Stimulated activated CD8-positive, alpha-beta memory T cell treated with anti-CD3 and anti-CD28 coated beads, Interleukin-15, amount 100 ng/mL, for 24 hours (primary cell): ENCODE measurements around the gene STRADB.
"Not testable (repeated sequence)": the region's sequence is repeated elsewhere in the genome, so short reads cannot be mapped to it uniquely, and the experiment has no call there.

Experiments used
- DNase-seq: peaks from one replicate; pipeline ENCODE4 v3.0.0-alpha.2; 2020; ENCODE audit warnings: low read depth

The STRADB gene

DNA sequence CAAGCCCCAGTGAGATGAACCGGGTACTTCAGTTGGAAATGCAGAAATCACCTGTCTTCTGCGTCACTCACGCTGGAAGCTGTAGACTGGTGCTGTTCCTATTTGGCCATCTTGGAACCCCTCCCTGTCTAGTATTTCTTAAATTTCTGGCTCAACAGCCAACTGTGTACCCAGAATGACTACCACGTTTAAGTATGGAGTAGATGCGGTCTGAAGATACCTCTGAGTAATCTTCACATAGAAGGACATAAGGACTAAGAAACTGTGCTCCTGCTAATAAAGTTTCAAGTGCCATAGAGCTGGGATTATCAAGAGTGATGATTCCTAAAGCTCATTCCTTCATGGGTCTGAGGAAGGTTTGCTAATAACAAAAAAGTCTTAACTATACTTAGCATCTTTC is 20.7 kb upstream of the STRADB start:
- no peak for DNase-seq

DNA sequence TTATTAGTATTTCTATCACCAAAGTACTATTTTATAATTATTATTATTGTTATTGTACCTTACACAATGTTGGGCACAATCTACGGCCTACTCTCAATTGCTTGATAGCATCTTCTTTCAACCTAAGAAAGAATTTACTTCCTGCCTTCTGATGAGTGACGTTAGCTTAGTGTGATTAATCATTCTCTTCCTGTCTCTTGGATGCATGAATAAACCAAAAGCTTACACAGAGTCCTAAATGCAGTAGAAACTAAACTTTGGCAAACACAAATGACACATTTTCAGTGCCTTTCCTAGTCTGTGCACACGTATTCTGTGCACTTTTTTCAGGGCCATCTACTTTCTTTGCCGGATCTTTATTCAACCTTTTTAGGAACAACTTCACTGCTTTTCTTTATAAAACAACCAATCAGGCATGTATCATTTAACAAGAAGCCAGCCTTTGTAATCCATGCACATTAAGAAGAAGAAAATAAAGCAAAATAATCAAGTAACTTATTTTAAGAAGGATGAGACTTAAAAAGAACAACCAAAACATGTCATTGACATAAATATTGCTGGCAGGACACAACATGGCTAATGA is 19.4 kb upstream of the STRADB start:
- DNase-seq = no peak

DNA sequence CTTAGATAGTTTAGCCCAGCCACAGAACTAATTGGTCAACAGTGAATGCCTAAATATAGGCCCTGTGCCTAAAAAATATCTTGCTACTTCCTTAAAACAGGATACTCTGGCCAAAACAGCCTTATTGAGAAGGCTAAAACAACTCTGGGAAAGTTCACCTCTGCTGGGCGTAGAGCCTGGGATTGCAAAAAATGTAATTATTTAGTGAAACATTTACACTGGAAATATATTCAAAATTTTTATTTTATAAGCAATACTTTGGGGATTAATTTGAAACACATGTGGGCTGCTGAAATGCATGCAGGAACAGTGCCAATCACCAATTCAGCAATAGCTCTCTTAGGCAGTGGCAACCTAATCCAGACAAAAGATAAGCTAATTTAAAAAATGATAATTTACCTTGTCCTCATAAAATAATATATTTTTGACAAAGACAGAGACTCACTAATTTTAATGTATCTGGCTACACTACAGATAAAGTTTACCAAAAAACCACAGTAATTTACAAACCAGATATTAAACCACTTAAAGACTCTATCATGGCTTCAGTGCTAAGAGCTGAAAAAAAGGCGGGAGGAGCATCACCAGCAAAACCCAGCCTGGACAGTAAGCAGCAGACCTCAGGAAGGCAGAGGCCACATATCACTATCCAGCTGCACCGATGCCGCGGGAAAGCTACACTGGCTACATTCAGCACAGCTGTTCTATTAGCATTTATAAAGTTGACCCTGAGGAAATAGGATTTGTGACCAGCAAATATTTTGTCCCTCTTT is 18.7 kb upstream of the STRADB start:
- no peak for DNase-seq

DNA sequence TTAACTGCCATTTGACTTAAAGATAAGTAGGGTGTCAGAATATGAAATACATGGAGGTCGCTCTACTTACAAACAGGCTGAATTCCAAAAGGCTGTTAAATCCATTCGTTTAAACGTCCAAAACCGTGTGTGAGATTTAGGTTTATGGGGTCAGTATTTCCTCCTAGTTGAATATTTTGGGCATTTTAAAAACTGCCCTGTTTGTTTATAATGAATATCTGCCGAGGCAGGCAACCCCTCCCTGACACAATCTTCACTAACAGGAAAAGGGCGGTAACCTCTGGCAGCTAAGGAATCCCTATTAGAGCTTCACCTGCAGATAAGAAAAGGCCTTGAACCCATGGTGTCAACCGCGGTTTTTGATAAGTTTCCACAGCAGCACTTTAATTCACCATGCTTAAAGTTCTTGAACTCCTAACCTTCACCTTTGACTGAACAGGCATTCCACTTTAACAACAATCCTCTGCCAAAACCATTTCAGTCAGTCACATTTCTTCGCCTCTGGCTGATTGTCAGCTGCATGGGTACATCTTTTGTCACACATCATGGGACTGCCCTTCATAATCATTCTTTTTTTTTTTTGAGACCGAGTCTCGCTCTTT is 18.0 kb upstream of the STRADB start:
- no peak for DNase-seq

DNA sequence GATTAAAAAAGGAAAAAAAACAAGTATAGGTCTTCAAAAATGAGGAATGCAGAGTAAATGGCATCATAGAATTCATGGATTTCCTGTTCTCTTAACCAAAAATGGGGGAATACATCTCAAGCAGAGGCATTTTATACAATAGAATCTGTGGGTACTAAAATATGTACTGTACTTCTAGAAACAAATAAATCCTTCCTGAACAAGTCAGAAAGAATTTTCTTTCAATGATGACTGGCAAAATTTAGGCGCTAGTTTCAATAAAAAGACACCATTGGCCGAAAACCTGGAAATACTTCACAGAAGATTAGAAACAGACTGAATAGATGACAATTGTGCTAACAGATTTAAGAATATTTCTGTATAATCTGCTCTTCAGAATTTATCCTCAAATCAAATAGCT is 15.4 kb upstream of the STRADB start:
- DNase-seq = no peak

DNA sequence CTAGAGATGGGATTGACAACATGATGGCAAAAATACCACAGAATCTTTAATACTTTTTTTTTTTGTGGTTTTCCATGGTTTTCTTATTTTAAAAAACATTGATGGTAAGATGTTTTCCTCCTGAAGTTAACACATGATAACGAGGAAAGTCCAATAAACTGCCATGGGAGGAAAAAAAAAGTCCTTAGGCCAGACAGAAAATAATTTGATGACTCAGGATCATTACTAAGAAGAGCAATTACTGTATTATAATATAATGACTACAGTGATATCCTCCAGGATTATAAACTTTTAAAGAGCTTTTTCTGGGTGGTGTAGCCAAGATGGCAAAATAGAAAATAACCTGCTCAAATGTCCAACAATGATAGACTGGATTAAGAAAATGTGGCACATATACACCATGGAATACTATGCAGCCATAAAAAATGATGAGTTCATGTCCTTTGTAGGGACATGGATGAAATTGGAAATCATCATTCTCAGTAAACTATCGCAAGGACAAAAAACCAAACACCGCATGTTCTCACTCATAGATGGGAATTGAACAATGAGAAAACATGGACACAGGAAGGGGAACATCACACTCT is 12.1 kb upstream of the STRADB start:
- not testable (repeated sequence) for DNase-seq

DNA sequence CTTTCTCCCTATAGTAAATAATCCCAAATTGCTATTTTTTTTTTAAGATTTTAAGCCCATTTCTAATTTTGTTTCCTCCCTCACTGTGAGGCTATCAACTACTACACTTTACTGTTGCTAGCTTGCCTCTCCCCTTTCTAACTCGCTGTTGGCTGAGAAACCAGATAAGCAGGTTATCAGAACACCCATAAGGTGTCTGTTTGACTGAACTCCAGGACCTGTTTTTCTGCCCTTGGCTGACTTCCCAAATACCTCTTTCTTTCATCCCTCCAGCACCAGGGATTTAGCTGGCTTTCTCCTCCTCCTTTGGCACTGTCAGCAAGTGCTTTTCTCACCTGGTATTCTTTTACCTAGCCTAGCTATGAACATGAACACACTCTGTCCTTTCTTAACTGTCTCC is 11.4 kb upstream of the STRADB start:
- DNase-seq = no peak

DNA sequence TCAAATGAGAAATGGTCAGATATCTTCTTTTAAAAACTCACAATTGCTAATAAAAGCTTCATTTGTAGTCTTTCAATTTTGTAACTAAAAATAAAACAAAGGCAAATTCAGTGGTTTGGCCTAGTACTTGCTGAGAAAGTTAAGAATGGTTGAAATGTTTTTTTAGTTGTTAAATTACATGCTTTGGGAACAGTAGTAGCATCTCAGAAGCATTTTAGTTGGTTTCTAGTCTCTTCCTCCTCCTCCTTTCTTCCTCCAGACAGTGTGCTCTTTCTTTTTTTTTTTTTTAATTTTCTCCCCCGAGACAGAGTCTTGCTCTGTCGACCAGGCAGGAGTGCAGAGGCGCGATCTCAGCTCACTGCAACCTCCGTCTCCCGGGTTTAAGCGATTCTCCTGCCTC is 10.1 kb upstream of the STRADB start:
- DNase-seq = no peak

DNA sequence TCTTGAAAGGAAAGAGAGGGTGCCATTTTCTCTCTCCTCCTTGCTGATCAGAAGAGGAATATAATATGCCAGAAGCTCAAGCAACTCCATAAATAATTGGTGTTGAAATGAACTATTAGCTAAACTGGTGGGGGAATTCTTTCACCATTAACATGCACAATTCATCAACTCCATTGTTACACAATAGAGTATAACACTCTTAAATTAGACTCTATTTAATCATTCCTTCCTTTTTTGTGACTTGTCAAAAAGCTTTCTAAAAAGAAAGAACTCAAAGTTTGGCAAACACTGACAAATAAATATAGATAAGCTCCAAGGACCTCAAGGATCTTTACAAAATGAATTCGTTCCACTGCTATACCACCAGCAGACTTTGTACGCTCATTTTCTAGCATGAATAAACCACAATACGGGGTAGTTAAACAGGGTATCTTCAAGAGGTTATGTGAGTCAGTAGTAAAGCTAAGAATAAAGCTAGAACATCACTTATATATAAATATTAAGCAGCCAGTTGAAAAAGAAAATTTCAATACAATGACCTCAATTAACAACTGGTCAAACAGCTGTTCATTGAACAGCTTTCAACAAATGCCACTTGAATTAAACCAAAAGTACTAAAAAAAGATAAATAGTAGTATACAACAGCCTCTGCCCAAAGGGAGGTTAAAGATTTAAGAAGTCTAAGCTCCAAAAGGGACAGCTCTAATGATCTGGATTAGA is 6.6 kb upstream of the STRADB start:
- DNase-seq = no peak

DNA sequence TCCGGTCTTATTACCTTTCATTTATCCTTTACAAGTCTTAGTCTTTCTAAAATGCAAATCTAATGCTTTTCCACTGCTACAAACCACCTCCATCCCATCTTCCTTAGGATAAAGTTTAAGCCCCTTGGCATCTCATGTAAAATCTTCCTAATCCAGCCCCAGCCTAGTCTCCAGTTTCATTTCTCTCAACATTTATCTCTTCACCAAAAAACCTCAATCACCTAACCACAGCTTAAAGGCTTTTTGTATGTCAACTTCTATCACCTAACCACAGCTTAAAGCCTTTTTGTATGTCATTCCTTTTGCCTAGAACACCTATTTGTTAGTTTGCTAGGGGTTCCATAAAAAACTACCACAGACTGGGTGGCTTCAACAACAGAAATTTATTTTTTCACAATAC is 4.5 kb upstream of the STRADB start:
- no peak for DNase-seq

DNA sequence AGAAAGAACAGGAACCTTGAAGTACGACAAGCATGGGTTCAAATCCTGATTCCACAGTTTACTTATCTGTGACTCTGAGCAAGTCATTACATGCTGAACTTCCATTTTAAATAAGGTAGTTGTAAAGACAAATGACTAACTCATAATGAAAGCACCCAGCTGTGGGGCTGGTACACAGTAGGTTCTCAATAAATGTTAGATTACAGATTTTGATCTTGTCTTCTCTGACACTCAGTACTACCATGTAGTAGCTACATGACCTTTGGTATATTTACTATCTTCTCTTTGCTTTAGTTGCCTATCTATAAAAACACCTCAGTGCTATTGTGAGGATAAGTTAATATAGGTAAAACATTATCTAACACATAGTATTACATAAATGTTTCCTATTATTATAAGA is 3.5 kb upstream of the STRADB start:
- DNase-seq = no peak

DNA sequence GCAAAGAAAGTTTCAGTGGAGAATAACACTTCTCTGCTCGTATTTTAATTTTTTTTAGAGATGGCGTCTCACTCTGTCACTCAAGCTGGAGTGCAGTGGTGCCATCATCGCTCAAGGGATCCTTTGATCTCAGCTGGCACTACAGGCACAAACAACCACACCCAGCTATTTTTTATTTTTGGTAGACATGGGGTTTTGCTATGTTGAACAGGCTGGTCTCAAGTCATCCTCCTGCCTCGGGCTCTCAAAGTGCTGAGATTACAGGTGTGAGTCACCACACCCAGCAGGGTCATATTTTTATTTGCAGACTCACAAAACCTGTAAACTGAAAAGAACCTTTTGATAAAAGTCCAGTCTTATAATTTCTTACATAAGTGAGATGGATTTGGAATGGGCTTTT is 2.8 kb upstream of the STRADB start:
- no peak for DNase-seq

DNA sequence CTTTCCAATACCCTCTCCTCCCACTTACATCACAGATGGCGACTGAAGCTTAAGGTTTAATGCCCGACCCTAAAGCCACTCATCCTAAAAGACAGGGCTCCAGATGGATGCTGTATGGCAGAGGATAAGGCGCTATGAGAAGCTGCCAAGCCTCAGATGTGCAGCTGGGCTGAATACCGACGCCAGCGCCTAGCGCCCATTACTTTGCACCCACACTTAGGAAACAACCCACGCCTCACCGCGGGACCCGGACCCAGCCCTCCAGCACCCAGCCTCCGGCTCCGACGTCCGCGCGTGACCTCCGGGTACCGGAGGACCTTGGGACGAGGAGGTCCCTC is 617 bp upstream of the STRADB start:
- DNase-seq = no peak

DNA sequence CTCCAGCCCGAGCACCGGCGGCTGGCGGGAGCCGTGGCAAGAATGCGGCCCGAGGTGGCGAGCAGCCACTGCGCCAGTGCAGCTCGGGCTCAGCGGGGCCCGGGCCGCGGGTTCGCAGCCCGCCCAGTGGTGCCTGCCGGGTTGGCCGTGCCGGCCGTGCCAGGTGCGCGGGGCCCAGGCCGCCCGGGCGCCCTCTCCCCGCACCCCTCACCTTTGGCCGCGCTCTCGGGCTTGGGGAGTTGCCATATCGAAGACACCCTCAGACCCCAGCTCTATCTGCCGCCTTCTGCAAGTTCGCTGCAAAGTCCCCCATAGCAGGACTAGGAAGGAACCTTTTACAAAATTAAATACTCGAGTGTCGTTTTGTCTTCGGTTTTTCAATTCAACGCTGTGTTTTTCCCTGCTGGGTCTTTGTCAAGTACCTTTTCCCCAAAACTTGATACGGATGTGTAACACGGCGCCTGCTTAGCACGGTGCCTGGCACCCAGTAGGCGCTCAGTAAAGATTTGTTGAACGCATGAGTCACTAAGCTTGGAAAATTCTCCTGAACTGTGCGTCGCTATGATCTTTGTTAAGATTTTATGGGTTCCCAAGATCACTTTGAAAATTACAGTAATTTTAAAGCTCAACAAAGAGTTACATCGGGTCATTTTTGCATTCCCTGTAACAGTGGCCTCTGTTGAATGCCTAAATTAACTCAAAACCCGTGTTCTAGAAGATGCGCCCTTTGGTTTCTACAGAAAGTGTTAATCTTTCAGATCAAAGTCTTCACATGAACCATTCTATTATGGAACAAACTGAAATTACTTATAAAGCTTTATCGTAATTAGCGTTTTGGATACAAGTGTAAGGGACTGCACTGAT is 750 bp downstream of the STRADB start:
- DNase-seq = no peak

DNA sequence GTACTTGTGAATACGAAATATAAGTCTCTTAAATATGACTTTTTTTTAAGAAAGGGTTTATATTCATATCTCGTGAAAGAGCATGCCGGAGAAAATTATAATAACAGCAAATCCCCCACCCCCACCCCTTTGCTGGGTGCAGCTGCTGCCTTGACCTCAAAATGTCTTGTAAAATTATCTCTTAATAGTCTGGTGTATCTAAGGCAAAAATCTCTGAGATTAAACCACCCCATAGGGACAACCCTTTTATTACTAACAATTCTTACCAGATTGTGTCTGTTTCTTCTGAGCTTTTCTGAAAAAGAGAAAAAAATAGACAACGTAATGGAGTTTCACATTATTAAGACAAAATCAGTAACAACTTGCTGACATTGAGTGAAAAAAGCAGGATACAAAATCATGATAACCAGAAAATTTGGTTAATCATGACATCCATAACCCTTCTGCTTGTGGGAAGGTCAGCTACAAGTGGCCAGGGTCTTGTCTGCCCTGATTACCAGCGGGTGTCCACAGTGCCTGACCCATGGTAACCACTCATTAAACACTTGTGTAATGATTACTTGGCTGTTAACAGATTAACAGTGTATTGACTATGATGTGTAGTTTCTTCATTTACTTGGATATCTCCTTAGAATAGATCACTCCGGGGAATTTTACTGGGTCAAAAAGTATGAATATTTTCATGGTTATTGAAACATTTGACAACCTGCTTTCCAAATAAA is 1.5 kb downstream of the STRADB start:
- no peak for DNase-seq

DNA sequence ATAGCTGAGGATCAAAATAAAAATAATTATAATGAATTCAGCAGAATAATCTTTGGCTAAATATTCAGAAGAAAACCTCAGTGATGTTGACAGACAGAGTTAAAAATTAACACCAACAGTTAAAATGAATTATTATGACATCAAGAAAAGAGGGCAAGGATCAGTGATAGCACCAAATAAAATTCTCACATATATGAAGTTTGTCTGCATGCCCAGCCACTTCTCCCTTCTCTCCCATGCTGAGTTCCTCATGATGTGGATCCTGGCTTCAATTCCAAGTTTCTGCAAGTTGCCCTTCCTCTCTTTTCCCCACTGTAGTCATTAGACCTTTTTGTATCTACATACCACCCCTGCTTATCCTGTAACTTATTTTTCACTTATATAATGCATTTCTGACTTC is 6.8 kb downstream of the STRADB start:
- DNase-seq = no peak

DNA sequence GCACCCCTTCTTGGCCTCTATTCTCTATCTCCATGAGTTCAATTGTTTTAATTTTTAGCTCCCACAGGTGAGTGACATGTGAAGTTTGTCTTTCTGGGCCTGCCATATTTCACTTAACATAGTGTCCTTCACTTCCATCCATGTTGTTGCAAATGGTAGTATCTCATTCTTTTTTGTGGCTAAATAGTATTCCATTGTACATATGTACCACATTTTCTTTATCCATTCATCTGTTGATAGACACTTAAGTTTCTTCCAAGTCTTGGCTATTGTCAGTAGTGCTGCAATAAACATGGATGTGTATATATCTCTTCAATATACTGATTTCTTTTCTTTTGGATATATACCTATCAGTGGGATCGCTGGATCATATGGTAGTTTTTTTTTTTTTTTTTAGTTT is 9.0 kb downstream of the STRADB start:
- DNase-seq = no peak

DNA sequence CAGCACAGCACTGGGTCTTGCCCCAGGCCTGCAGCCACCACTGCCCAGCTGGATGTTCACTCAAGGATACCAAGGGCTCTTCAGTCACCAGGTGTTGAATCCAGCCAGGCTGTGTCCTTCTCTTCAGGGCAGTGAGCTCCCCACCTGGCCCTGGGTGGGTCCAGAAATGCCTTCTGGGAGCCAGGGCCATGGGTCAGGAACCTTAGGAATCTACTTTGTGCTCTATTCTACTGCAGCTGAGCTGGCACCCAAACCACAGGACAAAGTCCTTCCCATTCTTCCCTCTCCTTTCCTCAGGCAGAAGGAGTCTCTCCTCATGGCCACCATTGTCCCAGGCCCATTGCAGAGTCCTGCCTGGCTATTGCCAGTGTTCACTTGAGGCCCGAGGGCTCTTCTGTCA is 13.0 kb downstream of the STRADB start:
- DNase-seq = no peak

DNA sequence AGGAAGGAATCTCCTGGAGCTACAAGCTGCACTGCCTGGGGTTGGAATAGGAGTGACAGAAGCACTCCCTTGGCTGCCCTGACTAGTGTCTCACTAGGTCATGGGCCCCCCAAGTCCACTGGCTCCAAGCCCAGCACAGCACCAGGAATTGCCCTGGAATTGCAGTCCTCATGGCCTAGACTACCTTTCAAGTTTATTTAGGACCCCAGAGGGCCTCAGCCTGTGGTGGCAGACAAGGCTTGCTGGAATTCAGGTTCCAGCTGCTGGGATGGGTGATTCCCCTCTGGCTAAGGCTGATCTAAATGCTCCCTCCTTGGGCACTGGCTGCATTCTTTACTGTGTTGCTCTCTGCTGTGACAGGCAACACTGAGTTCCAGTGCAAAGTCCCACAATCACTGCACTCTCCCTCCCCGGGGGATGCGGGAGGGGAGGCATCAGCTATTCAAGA is 14.0 kb downstream of the STRADB start:
- no peak for DNase-seq

DNA sequence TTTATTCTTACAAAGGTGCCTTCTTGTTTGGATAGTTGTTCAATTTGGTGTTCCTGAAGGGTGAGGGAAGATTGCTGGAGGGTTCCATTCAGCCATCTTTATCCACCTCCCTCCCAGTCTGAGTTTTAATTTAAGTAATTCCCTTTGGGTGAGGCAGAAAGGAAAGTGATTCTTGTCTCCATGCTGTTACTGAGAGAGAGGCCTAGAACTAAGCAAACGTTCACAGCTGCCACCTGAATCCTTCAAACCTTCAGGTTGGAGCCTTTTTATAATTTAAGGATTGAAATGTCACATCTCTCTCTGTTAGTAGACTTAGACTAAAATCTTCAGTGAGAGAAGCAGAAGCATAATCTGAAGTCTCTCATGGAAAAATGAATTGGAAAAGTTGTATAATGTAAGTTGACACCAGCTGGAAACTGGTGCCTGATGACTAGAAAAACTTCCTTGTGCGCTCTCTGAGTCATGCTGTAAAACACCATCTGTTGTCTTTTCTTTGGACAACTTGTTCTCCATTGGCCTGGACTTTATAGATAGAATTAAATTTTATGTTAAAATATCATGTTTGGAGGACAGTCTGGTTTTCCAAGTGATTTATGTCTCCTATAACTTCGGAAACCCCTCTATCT is 14.6 kb downstream of the STRADB start:
- DNase-seq = no peak

DNA sequence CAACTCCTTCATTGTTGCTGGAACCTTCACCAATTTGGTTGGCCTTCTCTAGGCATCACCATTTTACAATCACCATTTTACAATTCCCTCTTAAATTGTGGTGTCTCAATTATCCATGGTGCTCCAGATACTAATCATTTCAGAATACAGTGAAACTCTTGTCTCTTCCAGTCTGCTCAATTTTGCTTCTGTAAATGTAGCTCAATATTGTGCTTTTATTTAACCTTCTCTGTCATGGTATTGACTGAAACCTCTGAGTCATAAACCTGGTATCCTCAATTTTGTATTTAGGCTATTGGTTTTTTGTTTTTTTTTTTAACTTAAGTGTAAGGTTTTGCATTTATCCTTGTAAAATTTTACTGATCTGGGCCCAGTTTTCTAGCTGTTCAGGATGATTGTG is 16.1 kb downstream of the STRADB start:
- DNase-seq = no peak
